H7 (cell line): ENCODE data around the gene CLPTM1. TPM values are rescaled to one million over a fixed set of nuclear protein-coding genes. Genes with fewer than 3 reads are reported as not detected.

Experiments used
- DNase-seq: peaks from one replicate; pipeline ENCODE4 v3.0.0; 2012
- H3K27me3 ChIP-seq: 2 replicates; pipeline ENCODE4 v1.6.0; 2011; ENCODE audit warnings: mild to moderate bottlenecking, low read length; ENCODE audit not compliant: control insufficient read depth, insufficient read depth
- H3K36me3 ChIP-seq: replicated peaks from 2 replicates; pipeline ENCODE4 v1.5.1; 2011; ENCODE audit warnings: low read length; ENCODE audit not compliant: control insufficient read depth, insufficient read depth
- H3K4me3 ChIP-seq: 2 replicates; pipeline ENCODE4 v1.5.1; 2011; ENCODE audit warnings: low read depth, mild to moderate bottlenecking, control low read depth, low read length, moderate library complexity; ENCODE audit not compliant: insufficient read depth
- total RNA-seq: library from RNA; depleted of rRNA; stranded (reverse); fragments of >200 nt; shearing (Covaris generic); gene quantifications from 2 replicates; pipeline ENCODE4 v1.2.3, GENCODE V29; 2014

Gene CLPTM1
- total RNA-seq, 1 experiment from 2014 or later: 38.5 TPM

DNA sequence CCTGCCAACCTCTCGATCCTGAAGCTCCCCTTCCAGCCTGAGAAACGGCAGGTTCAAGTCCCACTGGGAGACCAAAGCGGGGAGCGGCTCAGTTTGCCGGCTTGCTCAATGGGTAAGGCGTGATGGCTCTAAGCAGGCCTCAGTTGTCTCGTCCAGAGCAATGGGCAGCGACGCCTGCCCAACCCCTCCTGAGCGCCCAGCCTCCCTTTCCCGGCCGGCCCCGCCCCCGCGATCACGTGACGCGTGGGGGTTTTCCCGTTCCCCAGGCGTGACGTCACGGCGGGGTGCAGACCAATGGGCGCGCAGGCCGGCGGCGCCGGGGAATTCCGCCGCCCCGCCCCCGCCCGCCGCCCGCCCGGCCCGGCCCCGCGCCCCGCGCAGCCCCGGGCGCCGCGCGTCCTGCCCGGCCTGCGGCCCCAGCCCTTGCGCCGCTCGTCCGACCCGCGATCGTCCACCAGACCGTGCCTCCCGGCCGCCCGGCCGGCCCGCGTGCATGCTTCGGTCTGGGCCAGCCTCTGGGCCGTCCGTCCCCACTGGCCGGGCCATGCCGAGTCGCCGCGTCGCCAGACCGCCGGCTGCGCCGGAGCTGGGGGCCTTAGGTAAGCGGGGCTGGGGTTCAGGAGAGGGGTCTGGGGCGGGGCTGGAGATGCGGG is 46.0 kb downstream of the CLPTM1 start, which contains the start of gene RELB:
RELB (plus strand) TSS at position 378 of the 653 bp plus-strand sequence; CDS start at position 494, 116 bp downstream.
- Histone ChIP-seq H3K27me3 (no peaks in the 10 kb centered on the region; the same call in 1 of the 2 replicates), H3K4me3 (peak within 1 kb of the TSS; percentile 67), H3K36me3 (no peaks in the 10 kb centered on the region)
- peak; percentile 100 for DNase-seq

DNA sequence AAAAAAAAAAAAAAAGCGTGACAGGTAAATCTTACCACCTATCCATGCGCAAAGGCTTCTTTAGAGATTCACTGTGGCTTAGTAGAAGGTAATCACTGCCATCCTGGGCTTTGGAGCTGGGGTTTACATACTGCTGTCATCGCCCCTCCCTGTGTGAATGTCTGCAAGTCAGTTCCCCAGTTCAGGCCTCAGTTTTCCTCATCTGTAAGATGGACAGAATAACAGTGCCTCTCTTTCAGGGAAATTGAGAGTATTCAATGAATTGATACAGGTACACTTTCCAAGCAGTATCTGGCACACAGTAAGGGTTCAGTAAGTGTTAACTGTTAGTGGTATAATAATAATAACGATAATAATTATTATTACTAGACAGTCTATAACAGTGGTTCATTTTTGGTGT is 48.3 kb downstream of the CLPTM1 start:
- no peak for DNase-seq
- H3K27me3 ChIP-seq: no peaks in the 10 kb centered on the region
- H3K36me3 ChIP-seq: no peaks in the 10 kb centered on the region
- no peak overlapping the region for H3K4me3 ChIP-seq

DNA sequence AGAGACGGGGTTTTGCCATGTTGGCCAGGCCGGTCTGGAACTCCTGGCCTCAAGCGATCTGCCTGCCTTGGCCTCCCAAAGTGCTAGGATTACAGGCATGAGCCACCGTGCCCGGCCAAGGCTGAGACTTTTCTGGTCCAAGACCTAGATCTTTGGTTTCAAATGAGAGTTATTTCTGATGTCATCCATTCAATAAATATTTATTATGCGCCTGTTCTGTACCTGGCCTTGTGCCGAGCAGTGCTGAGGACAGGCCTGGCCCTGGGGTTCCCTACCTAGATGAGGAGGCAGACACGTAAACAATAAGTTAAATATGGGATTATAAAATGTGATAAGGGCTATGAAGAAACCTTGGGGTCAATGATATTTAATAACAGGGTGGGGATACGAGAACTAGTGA is 50.6 kb downstream of the CLPTM1 start:
- no peak overlapping the region for H3K4me3 ChIP-seq
- no peaks in the 10 kb centered on the region for H3K27me3 ChIP-seq
- H3K36me3 ChIP-seq: no peaks in the 10 kb centered on the region
- no peak for DNase-seq

DNA sequence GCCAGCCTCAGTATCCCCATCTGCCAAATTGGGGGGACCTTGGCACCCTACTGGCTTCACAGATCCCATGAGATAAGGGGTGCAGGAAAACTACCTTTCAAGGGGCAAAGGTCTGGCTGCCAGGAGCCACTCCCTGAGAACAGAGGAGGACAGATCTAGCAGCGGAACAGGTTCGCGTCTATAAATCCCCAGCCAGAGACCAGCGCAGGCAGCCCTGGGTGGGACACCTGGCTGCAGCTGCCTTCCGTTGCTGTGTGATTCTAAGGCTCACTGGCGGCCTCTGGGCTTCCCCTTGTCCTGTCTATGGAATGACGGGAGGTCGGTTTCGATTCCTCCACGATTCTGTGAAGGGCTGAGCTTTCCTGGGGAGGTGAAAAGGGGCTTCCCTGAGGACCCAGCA is 53.4 kb downstream of the CLPTM1 start:
- DNase-seq: peak; percentile 48
- H3K36me3 ChIP-seq: no peaks in the 10 kb centered on the region
- H3K4me3 ChIP-seq: no peak overlapping the region
- no peaks in the 10 kb centered on the region for H3K27me3 ChIP-seq

DNA sequence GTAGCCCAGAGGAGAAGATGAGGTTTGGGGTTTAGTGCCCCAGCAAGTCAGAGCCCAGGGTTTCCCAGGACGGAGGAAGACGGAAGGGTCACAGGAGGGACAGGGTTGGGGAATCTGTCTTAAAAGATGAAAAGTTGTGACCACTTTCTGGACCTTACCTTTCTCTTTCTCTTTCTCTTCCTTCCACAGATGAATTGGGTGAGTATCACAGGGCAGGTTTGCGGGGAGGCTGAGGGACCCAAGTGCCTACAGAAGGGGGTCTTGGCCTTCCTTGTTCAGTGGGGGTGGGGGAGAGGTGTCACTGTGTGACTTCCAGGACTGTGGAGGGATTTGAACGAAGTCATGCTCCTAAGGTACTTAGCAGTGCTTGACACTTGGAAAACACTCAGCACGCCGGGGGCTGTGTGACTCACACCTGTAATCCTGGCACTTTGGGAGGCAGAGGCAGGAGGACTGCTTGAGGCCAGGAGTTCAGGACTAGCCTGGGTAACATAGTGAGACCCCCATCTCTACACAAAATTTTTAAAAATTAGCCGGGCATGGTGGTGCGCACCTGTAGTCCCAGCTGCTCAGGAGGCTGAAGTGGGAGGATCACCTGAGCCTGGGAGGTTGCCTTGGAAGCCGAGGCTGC is 54.6 kb downstream of the CLPTM1 start:
- Histone ChIP-seq H3K27me3 (no peaks in the 10 kb centered on the region), H3K36me3 (no peaks in the 10 kb centered on the region), H3K4me3 (no peak overlapping the region)
- DNase-seq: no peak

DNA sequence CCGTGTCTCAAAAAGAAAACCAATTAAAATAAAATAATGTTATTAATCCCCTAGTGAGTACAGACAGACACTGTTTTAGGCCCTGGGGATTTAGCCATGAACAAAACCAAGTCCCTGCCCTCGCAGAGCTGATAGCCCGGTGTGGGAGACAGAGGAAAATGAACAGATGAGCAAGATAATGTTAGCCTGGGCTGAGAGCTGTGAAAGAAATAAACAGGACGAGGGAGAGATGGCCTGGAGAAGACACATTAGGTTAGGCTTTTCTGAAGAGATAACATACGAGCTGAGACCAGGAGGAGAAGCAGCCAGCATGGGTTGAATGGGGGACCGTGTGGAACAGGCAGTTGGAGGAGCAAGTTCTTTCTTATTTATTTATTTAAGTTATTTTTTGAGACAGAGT is 55.1 kb downstream of the CLPTM1 start:
- no peak for DNase-seq
- Histone ChIP-seq H3K4me3 (no peak overlapping the region), H3K36me3 (no peaks in the 10 kb centered on the region), H3K27me3 (no peaks in the 10 kb centered on the region)

DNA sequence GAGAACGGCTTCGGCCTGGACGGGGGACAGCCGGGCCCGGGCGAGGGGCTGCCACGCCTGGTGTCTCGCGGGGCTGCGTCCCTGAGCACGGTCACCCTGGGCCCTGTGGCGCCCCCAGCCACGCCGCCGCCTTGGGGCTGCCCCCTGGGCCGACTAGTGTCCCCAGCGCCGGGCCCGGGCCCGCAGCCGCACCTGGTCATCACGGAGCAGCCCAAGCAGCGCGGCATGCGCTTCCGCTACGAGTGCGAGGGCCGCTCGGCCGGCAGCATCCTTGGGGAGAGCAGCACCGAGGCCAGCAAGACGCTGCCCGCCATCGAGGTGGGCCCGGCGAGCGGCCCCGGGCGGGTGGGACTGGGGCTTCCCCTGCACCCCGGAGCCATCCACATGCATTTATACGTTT is 56.8 kb downstream of the CLPTM1 start:
- Histone ChIP-seq H3K27me3 (no peaks in the 10 kb centered on the region), H3K4me3 (no peak overlapping the region), H3K36me3 (no peaks in the 10 kb centered on the region)
- DNase-seq: peak; percentile 61

DNA sequence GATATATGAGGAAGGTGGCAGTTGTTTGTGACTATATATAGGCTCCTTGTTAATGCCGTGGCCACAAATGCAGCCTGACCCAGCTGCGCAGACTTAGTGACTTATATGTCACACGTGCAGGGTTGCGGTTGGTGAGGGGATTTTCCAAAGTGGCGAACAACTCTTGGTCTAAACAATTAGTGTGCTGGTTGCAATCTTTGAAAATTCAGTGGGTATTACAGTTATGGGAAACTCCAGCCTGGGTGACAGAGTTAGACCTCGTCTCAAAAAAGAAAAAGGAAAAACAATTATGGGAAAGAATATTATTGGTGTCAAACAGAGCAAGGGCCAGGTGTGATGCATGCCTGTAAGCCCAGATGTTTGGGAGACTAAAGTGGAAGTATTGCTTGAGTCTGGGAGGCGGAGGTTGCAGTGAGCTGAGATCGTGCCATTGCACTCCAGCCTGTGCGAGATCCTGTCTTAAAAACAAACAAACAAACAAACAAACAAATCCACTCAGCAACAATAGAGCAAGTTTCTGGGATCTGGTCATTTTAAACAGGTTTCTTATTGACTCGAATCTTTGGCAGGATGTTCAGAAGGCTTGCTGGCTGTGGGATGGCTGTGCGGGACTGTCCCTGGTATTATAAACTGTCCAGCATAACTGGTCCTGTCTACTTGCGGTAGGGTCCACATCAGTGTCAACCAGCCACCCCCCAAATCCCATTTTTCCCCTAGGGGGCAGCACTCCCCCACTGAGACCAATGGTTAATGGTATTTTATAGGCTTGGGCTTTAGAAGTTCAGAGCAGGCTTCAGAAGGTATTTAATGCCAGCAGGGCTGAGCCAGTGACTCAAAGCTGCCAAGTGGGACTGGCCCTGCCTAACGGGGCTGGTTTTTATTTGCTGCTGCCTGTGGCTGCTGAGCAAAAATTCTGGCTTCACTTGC is 61.5 kb downstream of the CLPTM1 start:
- Histone ChIP-seq H3K4me3 (no peak overlapping the region), H3K36me3 (no peaks in the 10 kb centered on the region; the same call in 1 of the 2 replicates), H3K27me3 (no peaks in the 10 kb centered on the region)
- DNase-seq: peak; percentile 90

DNA sequence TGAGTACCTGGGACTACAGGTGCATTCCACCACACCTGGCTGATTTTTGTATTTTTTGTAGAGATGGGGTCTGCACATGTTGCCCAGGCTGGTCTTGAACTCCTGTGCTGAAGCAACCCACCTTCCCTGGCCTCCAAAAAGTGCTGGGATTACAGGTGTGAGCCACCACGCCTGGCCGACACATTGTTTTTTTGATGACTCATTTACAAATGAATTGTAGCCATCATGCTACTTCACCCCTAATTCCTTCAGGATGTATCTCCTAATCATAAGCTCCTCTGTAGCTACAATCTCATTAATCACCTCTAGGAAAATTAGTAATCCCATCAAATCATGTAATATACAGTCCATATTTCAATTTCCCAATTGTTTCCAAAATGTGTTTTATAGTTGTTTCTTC is 64.0 kb downstream of the CLPTM1 start:
- Histone ChIP-seq H3K36me3 (no peaks in the 10 kb centered on the region; the same call in 1 of the 2 replicates), H3K4me3 (no peak overlapping the region), H3K27me3 (no peaks in the 10 kb centered on the region)
- DNase-seq: no peak

DNA sequence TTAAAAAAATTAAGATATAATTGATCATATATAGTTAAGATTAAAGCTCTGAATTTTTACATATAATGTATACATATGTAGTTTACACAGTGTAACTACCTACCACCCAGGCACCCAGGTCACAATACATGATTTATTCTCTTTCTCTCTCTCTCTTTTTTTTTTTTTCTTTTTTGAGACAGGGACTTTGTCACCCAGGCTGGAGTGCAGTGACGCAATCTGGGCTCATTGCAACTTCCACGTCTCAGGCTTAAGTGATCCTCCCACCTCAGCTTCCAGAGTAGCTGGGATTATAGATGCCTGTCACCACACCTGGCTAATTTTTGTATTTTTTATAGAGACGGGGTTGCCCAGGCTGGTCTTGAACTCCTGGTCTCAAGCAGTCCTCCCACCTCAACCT is 64.9 kb downstream of the CLPTM1 start:
- Histone ChIP-seq H3K27me3 (no peaks in the 10 kb centered on the region), H3K36me3 (no peaks in the 10 kb centered on the region; the same call in 1 of the 2 replicates), H3K4me3 (no peak overlapping the region)
- no peak for DNase-seq

DNA sequence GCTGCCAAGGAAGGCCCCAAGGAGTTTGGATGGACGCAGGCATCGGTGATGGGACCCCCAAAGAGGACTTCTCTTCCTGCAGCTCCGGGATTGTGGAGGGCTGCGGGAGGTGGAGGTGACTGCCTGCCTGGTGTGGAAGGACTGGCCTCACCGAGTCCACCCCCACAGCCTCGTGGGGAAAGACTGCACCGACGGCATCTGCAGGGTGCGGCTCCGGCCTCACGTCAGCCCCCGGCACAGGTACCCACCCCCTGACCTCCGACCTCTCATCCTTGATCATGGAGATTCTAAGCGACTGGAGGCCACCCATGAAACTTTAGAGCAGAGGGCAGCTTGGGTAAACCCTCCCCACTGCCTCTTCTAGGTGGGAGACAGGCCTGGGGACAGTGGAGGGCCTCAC is 66.8 kb downstream of the CLPTM1 start:
- H3K4me3 ChIP-seq: no peak overlapping the region
- H3K27me3 ChIP-seq: no peaks in the 10 kb centered on the region
- DNase-seq: peak; percentile 48
- no peaks in the 10 kb centered on the region; the same call in 1 of the 2 replicates for H3K36me3 ChIP-seq

DNA sequence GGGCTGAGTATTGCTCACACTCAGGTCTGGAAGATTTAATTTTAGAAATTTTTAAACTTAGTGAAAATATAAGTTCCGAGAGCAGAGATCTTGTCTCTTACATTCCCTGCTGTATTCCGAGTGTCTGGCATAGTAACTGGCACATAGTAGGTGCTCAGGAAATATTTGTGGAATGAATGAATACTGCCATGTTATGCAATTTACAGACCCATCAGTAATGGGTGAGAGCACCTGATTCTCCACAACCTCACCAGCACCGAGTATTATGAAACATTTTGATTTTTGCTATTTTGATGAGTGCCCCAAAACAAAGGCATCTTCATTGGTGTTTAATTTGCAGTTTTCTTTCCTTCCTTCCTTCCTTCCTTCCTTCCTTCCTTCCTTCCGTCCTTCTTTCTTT is 67.9 kb downstream of the CLPTM1 start:
- no peaks in the 10 kb centered on the region for H3K27me3 ChIP-seq
- DNase-seq: no peak
- no peak overlapping the region for H3K4me3 ChIP-seq
- H3K36me3 ChIP-seq: no peaks in the 10 kb centered on the region; the same call in 1 of the 2 replicates

DNA sequence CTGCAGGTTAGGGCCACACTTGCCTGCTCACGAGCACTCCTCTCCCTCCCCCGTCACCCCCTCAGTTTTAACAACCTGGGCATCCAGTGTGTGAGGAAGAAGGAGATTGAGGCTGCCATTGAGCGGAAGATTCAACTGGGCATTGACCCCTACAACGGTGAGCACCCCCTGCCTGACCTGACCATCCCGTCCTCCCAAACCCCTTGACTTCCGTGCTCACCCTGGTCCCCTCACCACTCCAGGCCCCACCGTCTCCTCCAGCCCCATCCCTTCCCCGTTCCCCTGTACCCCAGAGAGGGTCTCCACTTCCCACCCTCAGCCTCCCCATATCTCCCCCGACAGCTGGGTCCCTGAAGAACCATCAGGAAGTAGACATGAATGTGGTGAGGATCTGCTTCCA is 70.1 kb downstream of the CLPTM1 start:
- Histone ChIP-seq H3K36me3 (peaks cover 3% of the 10 kb centered on the region), H3K4me3 (no peak overlapping the region), H3K27me3 (no peaks in the 10 kb centered on the region)
- no peak for DNase-seq

DNA sequence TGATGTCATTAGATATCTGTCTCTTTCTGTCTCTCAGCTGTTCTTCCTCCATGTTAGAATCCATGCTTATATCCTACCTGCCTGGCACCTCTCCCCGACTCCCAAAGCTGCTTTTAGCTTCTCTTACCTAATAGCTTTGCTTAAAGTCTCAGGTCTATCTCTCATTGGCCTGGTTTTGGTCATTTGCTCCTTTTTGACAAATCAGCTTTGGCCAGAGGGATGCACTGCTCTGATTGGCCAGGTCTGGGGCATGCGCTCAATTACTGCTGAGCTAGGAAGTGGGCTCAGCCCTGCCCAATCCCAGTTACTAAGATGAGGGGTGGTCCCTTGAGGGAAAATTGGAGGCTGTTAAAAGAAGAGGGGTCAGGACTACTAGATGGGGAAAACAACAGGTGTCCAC is 72.2 kb downstream of the CLPTM1 start:
- no peaks in the 10 kb centered on the region for H3K27me3 ChIP-seq

More for the DNA sequence above, 72.2 kb downstream of the CLPTM1 start:
- peak; percentile 51 for DNase-seq
- H3K36me3 ChIP-seq: peaks cover 3% of the 10 kb centered on the region
- no peak overlapping the region for H3K4me3 ChIP-seq
